GM20000 (cell line): ENCODE data around the gene SLC22A1.
"Not testable (repeated sequence)": the region's sequence is repeated elsewhere in the genome, so short reads cannot be mapped to it uniquely, and the experiment has no call there.

Source experiments
- DNase-seq: peaks from one replicate; pipeline ENCODE4 v3.0.0; 2012; ENCODE audit warnings: low spot score
- CTCF ChIP-seq: IDR thresholded peaks from 2 replicates; pipeline ENCODE4 v1.5.1; 2012; ENCODE audit warnings: mild to moderate bottlenecking, control low read depth; ENCODE audit errors: extremely low read depth, missing control alignments

The SLC22A1 gene

GRCh38 chr6:160106010-160106409, 15.6 kb upstream of the SLC22A1 start:
- no peak for DNase-seq
- TF ChIP-seq CTCF: no peak

GRCh38 chr6:160106701-160107100, 14.9 kb upstream of the SLC22A1 start:
- no peak for DNase-seq
- TF ChIP-seq CTCF: no peak

- no peak for TF ChIP-seq CTCF
- no peak for DNase-seq
Observed at GRCh38 chr6:160108077-160108476, 13.5 kb upstream of the SLC22A1 start.

- no peak for TF ChIP-seq CTCF
- DNase-seq: no peak
Observed at GRCh38 chr6:160110586-160111123, 11.0 kb upstream of the SLC22A1 start.

- no peak for DNase-seq
- TF ChIP-seq CTCF: no peak
Observed at GRCh38 chr6:160111806-160112205, 9.8 kb upstream of the SLC22A1 start.

- TF ChIP-seq CTCF: no peak
- no peak for DNase-seq
Observed at GRCh38 chr6:160112628-160113299, 8.9 kb upstream of the SLC22A1 start.

- not testable (repeated sequence) for DNase-seq
Observed at GRCh38 chr6:160114536-160114935, 7.1 kb upstream of the SLC22A1 start.

- DNase-seq: no peak
- no peak for TF ChIP-seq CTCF
Observed at GRCh38 chr6:160115421-160115820, 6.2 kb upstream of the SLC22A1 start.
